ENCODE measurements around the gene FERD3L.

The FERD3L gene

DNA sequence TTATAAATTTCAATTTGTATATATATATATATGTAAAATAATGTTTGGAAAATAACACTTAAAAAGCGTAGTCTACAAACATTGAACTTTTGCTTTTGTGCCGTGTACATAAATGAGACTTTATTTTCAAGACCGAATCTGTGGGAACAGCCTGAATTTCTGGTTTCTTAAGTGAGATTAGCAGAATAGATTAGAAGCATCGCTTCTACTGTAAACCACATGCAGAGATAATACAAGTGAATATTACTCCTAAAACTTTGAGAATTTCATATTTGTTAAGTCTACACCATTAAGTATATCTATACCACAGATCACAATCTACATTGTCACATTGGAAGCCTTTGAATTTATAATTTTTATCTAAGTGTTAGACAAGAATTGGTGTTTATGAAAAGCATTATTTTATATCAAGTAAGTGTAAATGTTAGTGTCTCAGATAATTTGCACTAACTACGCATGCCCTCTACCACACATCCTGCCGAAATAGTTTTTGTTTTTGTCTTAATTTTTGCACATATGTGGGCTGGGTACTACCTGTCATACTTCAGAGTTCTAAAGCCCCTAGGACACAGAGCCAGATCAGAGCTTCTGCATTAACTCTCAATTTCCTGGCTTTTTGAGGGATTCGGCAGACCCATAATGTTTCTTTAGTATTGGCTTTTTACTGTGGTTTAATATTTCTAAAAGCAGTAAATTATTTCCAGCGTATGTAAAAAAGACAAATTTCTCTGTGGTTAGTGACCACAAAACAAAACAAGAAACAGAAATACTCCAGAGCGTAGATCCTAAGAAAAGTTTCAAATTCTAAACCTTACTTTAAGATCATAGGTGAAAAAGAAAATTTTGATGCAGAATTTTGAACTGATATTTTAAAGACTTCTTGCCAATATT is 47.8 kb downstream of the FERD3L start:
- DNase-seq: no peak

DNA sequence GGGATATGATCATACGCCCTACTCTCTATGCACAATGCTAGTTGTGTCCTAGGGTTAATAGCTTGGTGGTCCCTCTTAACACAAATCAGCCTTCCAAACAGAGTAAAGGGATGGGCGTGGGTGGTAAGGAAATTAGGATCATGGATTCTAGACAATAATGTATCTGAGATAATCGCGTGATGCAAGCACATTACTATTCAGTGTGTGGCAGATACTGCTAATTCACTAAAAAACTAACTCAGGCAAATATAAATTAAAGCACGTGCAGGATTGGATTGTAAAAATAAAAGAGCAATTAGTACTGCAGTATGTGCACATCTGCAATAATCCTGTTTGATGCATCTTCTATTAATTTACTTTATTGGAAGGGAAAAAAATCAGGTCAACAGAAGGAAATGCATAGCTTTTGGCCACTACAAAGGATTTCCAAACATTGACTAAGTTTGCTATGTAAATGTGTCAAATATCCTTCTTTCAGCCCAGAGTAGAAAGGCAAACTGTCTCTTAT is 49.8 kb downstream of the FERD3L start:
- no peak for DNase-seq
